OCI-LY1 (cell line): Measurements from ENCODE around the gene NEK4.

Experiments used
- CTCF ChIP-seq: fragments of 200-600 bp; sonication (generic), shearing (Covaris generic); IDR thresholded peaks from 2 replicates; pipeline ENCODE4 v1.5.1; 2017; ENCODE audit warnings: mild to moderate bottlenecking, antibody characterized with exemption, low read length, moderate library complexity, mixed read lengths
- EZH2 ChIP-seq: fragments of 200-600 bp; sonication (generic), shearing (Covaris generic); IDR thresholded peaks from 2 replicates; pipeline ENCODE4 v1.8.0; 2017; ENCODE audit warnings: borderline replicate concordance, mixed run types, mild to moderate bottlenecking, antibody characterized with exemption, low read length, moderate library complexity, mixed read lengths

GRCh38 chr3:52816654-52817053 is 45.9 kb upstream of the NEK4 start:
- no peak for TF ChIP-seq EZH2
- TF ChIP-seq CTCF, result no peak
